D721Med (cell line): Measurements from ENCODE around the gene MAJIN.
"Not testable (repeated sequence)": the region's sequence is repeated elsewhere in the genome, so short reads cannot be mapped to it uniquely, and the experiment has no call there.

Source experiments
- DNase-seq: peaks from one replicate; pipeline ENCODE4 v3.0.0; 2011; ENCODE audit warnings: low spot score; ENCODE audit not compliant: insufficient read length
- FAIRE-seq: peaks from 2 replicates; lab custom pipeline; 2011; peaks lifted over from hg19 to GRCh38; lab: Jason Lieb, UNC
- TF ChIP-seq, protein P1 (sequence below): IDR thresholded peaks from 2 replicates; pipeline ENCODE4 v1.5.1; 2012; ENCODE audit warnings: mild to moderate bottlenecking, control low read depth; ENCODE audit not compliant: insufficient read depth; ENCODE audit errors: missing control alignments

Gene MAJIN

DNA sequence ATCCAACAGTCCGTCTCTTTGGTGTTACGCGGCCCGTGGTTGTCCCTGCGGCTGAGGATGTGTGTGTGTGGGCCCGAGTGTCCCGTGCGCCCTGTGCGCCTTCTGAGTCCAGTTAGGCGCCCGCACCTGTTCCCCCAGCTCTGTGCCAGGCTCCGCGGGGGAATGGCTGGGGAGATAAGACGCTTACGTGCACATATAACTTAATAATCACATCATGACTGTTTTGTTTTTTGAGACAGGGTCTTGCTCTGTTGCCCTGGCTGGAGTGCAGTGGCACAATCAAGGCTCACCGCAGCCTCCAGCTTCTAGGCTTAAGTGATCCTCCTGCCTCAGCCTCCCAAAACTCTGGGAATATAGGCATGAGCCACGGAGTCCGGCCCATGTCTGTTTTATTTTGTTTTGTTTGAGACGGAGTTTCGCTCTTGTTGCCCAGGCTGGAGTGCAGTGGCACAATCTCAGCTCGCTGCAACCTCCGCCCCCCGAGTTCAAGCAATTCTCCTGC is 42.9 kb upstream of the MAJIN start:
- DNase-seq = no peak
- FAIRE-seq = no peak
- TF ChIP-seq, protein P1, sequence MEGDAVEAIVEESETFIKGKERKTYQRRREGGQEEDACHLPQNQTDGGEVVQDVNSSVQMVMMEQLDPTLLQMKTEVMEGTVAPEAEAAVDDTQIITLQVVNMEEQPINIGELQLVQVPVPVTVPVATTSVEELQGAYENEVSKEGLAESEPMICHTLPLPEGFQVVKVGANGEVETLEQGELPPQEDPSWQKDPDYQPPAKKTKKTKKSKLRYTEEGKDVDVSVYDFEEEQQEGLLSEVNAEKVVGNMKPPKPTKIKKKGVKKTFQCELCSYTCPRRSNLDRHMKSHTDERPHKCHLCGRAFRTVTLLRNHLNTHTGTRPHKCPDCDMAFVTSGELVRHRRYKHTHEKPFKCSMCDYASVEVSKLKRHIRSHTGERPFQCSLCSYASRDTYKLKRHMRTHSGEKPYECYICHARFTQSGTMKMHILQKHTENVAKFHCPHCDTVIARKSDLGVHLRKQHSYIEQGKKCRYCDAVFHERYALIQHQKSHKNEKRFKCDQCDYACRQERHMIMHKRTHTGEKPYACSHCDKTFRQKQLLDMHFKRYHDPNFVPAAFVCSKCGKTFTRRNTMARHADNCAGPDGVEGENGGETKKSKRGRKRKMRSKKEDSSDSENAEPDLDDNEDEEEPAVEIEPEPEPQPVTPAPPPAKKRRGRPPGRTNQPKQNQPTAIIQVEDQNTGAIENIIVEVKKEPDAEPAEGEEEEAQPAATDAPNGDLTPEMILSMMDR = no peak

DNA sequence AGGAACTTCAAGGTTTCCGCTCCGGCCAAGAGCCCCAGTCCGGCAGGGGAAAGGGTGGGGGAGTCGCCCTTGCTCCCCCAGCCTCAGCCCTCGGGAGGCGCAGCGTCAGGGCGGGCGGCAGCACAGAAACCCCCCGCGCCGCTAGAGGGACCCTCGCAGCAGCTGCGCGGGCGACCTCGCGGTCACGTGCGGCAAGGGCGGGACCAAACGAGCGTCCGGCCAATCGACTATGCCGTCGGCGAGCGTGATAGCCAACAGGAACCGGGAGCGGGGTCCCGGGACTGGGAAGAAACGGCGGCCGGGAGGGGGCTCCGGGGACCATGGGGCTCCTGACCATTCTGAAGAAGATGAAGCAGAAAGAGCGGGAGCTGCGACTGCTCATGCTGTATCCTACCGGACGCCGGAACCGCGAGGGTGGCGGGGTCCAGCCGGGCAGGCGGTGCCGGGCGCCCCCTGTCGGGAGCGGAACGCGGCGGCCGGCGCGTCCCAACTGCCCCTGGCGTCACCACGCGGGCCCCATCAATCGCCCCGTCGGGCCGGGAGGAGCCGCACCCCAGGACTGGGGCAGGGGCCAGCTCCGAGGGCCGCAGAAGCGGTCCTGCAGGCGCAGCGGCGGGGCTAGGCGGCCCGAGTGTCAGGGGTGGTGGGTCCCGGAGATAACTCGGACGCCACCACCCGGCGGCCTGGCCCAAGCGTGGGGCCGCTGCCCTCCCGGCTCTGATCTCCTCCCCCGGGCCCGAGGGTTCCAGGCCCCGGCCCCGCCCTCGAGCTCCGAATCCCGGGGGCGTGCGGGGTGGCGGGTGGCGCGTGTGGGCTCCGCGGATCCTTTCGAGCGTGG is 42.2 kb upstream of the MAJIN start, which contains the start of gene ARL2:
ARL2 (plus strand) TSS at position 273 of the 838 bp plus-strand sequence; CDS start at position 321, 48 bp downstream.
- TF ChIP-seq, protein P1 = peak; percentile 45
- no peak for FAIRE-seq
- peak; percentile 92 for DNase-seq

DNA sequence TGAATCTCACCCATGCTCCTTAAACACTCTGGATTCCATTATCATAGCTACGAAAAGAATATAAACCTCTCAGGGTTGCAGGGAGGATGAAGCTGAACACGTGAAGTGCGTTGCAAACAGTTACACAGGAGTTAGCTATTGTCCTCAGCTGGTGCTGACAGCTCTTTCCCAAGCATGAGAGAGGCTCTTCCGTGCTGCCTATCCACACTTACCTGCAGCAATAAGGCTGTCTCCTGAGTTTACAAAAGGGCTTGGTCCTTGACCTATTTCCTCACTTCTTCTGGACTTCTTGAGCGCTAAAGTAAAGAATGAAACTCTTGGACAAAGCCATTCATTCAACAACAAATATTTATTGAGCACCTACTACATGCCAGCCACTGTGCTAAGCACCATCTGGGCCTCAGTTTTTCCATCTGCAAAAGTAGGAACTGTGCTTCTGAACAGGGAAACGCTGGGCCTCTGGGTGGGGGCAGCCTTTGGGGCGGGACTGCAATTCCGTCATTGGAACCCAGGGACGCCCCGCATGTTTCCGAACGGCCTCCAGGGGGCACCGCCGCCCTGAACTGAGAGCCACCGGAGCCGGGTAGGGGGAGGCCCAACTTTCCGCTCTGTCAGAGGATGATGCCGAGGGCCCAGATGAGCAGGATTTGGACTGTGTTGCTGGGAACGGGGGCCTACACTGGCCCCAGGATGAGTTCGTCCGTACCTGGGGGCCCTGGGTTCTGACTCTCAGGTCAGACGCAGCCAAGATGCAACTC is 41.4 kb upstream of the MAJIN start:
- FAIRE-seq (no peak), DNase-seq (peak; percentile 69)

DNA sequence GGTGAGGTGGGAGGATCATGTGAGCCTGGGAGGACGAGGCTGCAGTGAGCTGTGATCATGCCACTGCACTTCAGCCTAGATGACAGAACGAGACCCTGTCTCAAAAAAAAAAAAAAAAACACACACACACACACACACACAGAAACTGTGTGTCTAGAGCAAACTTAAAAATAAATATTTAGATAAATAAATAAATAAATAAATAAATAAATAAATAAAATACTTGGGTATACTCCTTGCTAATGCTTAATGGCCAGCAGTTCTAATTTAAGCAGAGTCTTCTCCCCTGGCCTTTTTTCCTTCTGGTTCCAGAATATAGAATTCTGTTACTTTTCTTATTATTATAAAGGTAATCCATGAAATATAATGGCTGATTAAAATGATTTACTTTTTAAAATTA is 37.0 kb upstream of the MAJIN start:
- DNase-seq = no peak
- no peak for FAIRE-seq
- TF ChIP-seq, protein P1 = no peak

More for the DNA sequence above, 41.4 kb upstream of the MAJIN start:
- TF ChIP-seq, protein P1 = peak; percentile 62

DNA sequence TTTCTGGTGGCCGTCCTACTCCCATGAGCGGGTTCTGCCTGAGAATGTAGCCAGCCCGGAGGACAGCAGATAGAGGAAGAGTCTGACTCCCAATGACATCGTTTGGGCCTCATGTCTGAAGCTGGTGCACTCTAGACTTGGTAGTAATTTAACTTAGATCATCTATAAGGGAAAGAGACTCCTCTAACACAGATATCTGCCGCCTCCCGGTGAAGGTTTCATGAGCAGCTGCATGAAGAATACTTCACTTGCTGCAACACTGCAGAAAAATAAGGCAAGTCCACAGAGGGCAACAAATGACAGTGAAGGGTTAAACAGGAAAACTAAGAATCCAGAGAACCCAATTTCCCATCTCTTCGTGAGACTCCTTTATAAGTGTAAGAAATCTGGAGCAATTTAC is 36.1 kb upstream of the MAJIN start:
- FAIRE-seq (no peak), DNase-seq (no peak)
- TF ChIP-seq, protein P1 = no peak

DNA sequence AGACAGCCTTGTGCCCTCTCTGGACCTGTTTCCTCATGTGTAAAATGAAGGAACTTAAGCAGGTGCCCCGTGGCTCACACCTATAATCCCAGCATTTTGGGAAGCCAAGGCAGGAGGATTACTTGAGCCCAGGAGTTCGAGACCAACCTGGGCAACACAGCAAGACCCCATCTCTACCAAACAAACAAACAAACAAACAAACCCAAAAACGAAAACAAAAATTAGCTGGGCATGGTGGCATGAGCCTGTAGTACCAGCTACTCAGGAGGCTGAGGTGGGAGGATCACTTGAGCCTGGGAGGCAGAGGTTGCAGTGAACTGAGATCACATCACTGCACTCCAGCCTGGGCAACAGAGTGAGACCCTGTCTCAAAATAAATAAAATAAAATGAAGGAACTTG is 32.1 kb upstream of the MAJIN start:
- not testable (repeated sequence) for DNase-seq, FAIRE-seq

DNA sequence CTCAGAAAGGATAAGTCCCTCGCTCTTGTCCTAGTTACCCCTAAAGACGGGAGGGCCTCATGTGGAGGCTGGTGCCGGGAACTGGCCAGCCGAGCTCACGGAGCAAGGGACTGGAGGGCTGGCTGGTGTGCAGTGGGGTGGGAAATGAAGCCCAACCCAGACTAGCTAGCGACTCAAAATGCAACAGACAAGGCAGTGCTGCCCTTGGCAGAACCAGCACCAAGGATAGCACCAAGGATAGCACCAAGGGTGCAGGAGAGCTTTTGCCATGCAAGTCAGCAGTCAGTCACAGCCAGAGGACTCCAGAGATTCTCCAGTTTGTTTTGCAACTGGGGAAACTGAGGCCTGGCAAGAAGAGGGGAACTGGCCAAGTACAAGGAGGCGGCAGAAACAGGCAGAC is 31.4 kb upstream of the MAJIN start:
- FAIRE-seq (no peak), DNase-seq (no peak)
- TF ChIP-seq, protein P1 = no peak
